ENCODE data around the gene CYP21A2.
"Not testable (repeated sequence)": the region's sequence is repeated elsewhere in the genome, so short reads cannot be mapped to it uniquely, and the experiment has no call there.

CYP21A2 gene

DNA sequence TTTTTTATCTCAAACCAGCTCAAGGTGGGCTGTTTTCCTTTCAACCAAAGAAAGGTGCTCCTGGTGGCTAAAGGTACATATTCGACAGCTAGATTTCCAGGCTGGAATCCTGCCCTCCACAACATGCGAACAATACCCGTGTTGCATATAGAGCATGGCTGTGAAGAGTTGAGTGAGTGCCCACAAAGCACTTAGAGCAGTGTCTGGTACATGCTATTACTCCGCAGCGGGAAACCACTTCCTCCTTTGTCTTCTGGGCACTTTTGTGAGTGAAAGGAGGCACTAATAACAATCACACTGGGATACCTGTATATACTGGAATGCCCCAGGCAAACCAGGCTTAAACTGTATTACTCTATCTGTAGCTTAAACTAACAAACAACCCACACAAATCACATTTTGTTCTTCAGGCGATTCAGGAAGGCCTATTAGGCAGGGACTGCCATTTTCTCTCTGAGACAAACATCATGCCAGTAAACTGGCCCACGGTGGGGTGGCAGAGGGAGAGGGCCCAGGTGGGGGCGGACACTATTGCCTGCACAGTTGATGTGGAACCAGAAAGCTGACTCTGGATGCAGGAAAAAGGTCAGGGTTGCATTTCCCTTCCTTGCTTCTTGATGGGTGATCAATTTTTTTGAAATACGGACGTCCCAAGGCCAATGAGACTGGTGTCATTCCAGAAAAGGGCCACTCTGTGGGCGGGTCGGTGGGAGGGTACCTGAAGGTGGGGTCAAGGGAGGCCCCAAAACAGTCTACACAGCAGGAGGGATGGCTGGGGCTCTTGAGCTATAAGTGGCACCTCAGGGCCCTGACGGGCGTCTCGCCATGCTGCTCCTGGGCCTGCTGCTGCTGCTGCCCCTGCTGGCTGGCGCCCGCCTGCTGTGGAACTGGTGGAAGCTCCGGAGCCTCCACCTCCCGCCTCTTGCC is at the start of gene CYP21A2:
Gene CYP21A2, plus strand, starts transcription at position 818 of the 927 bp plus-strand sequence. Its CDS starts 8 bp downstream, at position 826.
- not testable (repeated sequence) for FAIRE-seq; DNase-seq (ENCODE audit: insufficient read length, low spot score)

DNA sequence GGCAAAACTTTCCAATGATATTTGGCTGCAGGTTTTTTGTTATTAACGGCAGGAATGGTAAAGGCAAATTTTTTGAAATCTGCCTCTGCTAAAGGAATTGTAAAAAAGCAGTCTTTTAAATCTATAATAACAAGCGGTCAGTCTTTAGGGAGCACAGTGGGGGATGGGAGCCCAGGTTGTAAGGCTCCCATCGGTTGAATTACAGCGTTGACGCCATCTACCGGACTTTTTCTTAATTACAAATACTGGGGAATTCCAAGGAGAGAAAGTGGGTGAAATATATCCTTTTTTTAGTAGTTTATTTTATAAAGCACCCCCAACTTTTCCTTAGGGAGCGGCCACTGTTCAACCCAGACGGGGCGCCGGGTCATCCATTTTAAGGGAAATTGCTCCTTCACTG is 48.9 kb upstream of the CYP21A2 start:
- FAIRE-seq; DNase-seq (ENCODE audit: insufficient read length, low spot score): not testable (repeated sequence)

GRCh38 chr6:31994421-31994820 is 43.8 kb upstream of the CYP21A2 start:
- FAIRE-seq; DNase-seq (ENCODE audit: insufficient read length, low spot score): not testable (repeated sequence)

DNA sequence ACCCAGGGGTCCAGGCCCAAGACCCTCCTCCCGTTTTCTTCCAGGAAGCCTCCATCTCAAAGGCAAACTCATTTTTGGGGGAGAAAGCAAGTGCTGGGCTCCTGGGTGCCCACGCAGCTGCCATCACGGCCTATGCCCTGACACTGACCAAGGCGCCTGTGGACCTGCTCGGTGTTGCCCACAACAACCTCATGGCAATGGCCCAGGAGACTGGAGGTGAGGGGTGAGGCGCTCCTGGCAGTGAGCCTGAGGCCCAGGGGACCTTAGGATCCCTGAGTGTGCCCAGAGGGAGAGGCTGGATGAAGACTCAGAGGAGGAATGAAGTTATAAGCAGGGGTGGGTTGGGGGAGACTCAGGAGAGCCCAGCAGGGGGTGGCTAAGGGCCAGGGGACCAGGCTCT is 41.8 kb upstream of the CYP21A2 start:
- FAIRE-seq; DNase-seq (ENCODE audit: insufficient read length, low spot score): not testable (repeated sequence)

- not testable (repeated sequence) for DNase-seq (ENCODE audit: insufficient read length, low spot score); FAIRE-seq
Measured at GRCh38 chr6:32002546-32003268, 35.5 kb upstream of the CYP21A2 start.

DNA sequence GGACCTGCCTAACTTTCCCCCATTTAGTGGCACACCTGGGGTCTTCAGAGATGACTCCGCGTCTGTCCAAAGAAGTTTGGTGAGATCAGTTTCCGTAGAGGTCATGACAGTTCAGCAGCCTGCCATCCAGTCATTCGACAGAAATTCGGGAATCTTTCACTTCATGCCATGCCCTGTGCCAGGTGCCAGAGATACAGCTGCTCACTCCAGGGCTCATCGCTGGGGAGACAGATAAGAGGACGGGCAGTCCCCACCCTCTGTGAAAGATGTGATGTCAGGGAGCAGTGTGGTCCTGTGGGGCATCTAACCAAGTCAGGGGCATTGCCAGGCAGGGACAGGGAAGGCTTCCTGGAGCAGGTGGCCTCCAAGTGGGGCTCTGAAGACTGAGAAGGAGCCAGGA is 34.9 kb upstream of the CYP21A2 start:
- DNase-seq (ENCODE audit: insufficient read length, low spot score); FAIRE-seq: not testable (repeated sequence)

DNA sequence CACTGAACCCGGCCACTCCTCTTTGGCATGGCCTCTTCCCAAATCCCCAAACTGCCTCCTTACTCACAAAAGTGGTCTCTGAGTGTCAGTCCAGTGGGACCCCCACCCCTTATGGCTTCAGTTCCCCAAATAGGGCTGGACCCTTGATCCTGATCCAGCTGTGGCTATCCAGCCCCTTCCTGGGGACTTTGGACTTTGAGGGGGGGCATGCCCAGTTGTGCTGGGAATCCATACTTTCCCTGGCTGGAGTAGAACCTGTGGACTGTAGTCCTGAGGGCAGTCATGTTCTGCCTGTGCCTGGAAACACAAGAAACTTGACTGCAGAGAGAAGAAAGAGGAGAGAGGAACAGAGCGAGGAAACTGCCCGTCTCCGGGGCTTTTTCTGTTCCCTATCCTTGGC is 33.8 kb upstream of the CYP21A2 start:
- DNase-seq (ENCODE audit: insufficient read length, low spot score); FAIRE-seq: not testable (repeated sequence)

- not testable (repeated sequence) for FAIRE-seq
Measured at GRCh38 chr6:32004864-32005537, 33.2 kb upstream of the CYP21A2 start.

DNA sequence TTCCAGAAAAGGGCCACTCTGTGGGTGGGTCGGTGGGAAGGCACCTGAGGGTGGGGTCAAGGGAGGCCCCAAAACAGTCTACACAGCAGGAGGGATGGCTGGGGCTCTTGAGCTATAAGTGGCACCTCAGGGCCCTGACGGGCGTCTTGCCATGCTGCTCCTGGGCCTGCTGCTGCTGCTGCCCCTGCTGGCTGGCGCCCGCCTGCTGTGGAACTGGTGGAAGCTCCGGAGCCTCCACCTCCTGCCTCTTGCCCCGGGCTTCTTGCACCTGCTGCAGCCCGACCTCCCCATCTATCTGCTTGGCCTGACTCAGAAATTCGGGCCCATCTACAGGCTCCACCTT is 32.7 kb upstream of the CYP21A2 start:
- not testable (repeated sequence) for FAIRE-seq; DNase-seq (ENCODE audit: insufficient read length, low spot score)

More at GRCh38 chr6:32004864-32005537, 33.2 kb upstream of the CYP21A2 start:
- DNase-seq (ENCODE audit: insufficient read length, low spot score): not testable (repeated sequence)

DNA sequence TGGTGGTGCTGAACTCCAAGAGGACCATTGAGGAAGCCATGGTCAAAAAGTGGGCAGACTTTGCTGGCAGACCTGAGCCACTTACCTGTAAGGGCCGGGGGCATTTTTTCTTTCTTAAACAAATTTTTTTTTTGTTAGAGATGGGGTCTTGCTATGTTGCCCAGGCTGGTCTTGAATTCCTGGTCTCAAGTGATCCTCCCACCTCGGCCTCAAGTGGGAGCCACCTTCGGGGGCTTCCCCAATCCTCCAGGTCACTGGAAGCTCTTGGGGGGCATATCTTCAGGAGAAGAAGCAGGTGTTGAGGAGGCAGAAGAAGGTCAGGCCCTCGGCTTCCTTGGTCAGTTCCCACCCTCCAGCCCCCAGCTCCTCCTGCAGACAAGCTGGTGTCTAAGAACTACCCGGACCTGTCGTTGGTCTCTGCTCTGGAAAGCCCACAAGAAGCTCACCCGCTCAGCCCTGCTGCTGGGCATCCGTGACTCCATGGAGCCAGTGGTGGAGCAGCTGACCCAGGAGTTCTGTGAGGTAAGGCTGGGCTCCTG is 32.2 kb upstream of the CYP21A2 start:
- not testable (repeated sequence) for FAIRE-seq; DNase-seq (ENCODE audit: insufficient read length, low spot score)

DNA sequence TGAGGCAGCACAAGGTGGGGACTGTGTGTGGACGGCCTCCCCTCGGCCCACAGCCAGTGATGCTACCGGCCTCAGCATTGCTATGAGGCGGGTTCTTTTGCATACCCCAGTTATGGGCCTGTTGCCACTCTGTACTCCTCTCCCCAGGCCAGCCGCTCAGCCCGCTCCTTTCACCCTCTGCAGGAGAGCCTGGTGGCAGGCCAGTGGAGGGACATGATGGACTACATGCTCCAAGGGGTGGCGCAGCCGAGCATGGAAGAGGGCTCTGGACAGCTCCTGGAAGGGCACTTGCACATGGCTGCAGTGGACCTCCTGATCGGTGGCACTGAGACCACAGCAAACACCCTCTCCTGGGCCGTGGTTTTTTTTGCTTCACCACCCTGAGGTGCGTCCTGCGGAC is 31.1 kb upstream of the CYP21A2 start:
- not testable (repeated sequence) for DNase-seq (ENCODE audit: insufficient read length, low spot score); FAIRE-seq

GRCh38 chr6:32008037-32008436 is 30.2 kb upstream of the CYP21A2 start:
- FAIRE-seq; DNase-seq (ENCODE audit: insufficient read length, low spot score): not testable (repeated sequence)

- not testable (repeated sequence) for DNase-seq (ENCODE audit: insufficient read length, low spot score); FAIRE-seq
Measured at GRCh38 chr6:32008616-32009015, 29.6 kb upstream of the CYP21A2 start.

- not testable (repeated sequence) for DNase-seq (ENCODE audit: insufficient read length, low spot score)
Measured at GRCh38 chr6:32009537-32009936, 28.7 kb upstream of the CYP21A2 start.

GRCh38 chr6:32010856-32011530 is 27.2 kb upstream of the CYP21A2 start:
- FAIRE-seq; DNase-seq (ENCODE audit: insufficient read length, low spot score): not testable (repeated sequence)

More at GRCh38 chr6:32009537-32009936, 28.7 kb upstream of the CYP21A2 start:
- not testable (repeated sequence) for FAIRE-seq

- not testable (repeated sequence) for DNase-seq (ENCODE audit: insufficient read length, low spot score); FAIRE-seq
Measured at GRCh38 chr6:32012941-32013617, 25.1 kb upstream of the CYP21A2 start.

DNA sequence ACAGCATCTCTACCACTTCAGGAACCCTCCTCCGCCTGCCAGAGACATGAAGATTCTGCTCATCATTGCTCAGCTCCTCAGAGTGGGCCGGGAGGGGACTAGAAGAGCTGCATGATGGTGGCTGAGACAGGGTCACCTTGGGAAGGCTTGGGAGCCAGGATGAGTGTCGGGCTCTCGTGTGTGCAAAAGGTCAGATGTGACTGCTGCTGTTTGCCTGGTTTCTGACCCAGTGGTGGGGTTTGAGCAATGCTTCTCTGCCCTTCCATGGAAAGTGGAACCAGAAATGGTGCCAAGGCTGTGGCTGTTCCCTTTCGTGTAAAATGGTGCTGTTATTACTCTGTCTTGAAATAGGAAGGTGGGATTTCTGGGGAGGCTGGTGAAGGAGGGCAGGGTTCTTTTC is 24.5 kb upstream of the CYP21A2 start:
- DNase-seq (ENCODE audit: insufficient read length, low spot score); FAIRE-seq: not testable (repeated sequence)

GRCh38 chr6:32014547-32014946 is 23.7 kb upstream of the CYP21A2 start, which contains the start of gene C4B:
TSS of gene C4B (plus strand) at chr6:32014795. CDS start at chr6:32014846, 51 bp downstream.
- not testable (repeated sequence) for DNase-seq (ENCODE audit: insufficient read length, low spot score); FAIRE-seq

- not testable (repeated sequence) for FAIRE-seq
Measured at GRCh38 chr6:32022100-32022499, 16.1 kb upstream of the CYP21A2 start.

More at GRCh38 chr6:32022100-32022499, 16.1 kb upstream of the CYP21A2 start:
- not testable (repeated sequence) for DNase-seq (ENCODE audit: insufficient read length, low spot score)

Data from H54 (cell line).